Measurements from ENCODE around the gene WNT5B. TPM values are rescaled to one million over a fixed set of nuclear protein-coding genes. Genes with fewer than 3 reads are reported as not detected.

The WNT5B gene
- total RNA-seq, 1 donor from 2014 or later = 2.1 TPM

DNA sequence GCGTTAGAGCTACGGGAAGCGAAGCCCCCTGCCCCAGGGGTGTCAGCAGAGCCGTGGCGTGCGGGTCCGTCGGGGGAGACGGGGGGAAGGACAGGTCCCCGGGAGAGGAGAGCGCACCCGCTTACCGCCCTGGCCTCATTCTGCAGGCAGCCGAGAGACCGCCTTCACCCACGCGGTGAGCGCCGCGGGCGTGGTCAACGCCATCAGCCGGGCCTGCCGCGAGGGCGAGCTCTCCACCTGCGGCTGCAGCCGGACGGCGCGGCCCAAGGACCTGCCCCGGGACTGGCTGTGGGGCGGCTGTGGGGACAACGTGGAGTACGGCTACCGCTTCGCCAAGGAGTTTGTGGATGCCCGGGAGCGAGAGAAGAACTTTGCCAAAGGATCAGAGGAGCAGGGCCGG, 10.5 kb downstream of the WNT5B start:
- no peak for DNase-seq
- TF ChIP-seq, protein P1, sequence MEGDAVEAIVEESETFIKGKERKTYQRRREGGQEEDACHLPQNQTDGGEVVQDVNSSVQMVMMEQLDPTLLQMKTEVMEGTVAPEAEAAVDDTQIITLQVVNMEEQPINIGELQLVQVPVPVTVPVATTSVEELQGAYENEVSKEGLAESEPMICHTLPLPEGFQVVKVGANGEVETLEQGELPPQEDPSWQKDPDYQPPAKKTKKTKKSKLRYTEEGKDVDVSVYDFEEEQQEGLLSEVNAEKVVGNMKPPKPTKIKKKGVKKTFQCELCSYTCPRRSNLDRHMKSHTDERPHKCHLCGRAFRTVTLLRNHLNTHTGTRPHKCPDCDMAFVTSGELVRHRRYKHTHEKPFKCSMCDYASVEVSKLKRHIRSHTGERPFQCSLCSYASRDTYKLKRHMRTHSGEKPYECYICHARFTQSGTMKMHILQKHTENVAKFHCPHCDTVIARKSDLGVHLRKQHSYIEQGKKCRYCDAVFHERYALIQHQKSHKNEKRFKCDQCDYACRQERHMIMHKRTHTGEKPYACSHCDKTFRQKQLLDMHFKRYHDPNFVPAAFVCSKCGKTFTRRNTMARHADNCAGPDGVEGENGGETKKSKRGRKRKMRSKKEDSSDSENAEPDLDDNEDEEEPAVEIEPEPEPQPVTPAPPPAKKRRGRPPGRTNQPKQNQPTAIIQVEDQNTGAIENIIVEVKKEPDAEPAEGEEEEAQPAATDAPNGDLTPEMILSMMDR (IDR thresholded peaks at IDR 0.05; ENCODE audit: borderline replicate concordance) = no peak
- no peaks in the 10 kb centered on the region for H3K9me3 ChIP-seq (replicated peaks)
- intact Hi-C loops (cut with micrococcal nuclease) = loop anchor here (10.0 kb wide), 1 partner anchor 295 kb away; no protein-coding TSS in a partner anchor
- no peak overlapping the region for H3K27ac ChIP-seq (replicated peaks)
- peaks cover 29% of the 10 kb centered on the region for H3K4me1 ChIP-seq
- H3K4me3 ChIP-seq = no peak overlapping the region
- no peaks in the 10 kb centered on the region for H3K27me3 ChIP-seq (ENCODE audit: low read depth)
- H3K36me3 ChIP-seq = no peaks in the 10 kb centered on the region

DNA sequence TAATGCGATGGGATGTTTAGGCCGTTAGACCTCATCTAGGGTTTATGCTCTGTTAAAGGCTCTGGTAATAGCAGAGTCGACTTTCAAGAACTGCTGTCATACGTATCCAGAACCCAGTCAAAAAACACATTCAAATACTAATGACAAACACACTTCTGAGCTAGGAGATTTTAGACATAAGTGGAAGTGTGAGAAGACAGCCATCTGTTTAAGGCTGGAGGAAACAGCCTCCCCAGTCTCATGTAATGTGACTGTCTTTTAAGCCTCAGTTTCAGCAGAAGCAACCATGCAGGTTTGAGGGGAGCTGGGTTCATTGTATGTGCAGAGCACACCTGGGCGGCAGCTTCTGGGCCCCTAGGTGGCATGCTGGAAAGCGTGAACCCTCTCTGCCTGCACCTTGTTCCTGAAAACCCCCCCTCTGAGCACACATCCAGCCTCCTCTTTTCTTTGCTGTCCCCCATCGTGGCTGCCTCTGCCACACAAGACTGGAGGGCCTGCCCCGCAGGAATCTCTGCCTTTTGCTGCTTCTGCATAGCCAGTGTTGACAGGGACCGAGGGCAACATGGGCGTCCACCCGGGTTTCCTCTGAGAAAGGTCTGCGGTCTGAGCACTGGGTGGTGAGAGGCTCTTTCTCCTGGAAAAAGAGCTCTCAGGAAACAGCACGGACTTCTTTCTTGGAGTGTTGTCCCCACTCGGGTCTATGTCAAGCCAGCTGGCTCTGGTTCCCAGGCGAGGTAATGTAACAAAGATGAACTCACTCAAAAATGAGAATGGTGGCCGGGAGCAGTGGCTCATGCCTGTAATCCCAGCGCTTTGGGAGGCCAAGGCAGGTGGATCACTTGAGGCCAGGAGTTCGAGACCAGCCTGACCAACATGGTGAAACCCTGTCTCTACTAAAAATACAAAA, 11.6 kb downstream of the WNT5B start:
- no peak overlapping the region for H3K27ac ChIP-seq (replicated peaks)
- DNase-seq = no peak
- peaks cover 29% of the 10 kb centered on the region for H3K4me1 ChIP-seq
- intact Hi-C loops (cut with micrococcal nuclease) = no loop called here
- no peaks in the 10 kb centered on the region for H3K9me3 ChIP-seq (replicated peaks)
- TF ChIP-seq, protein P1 (IDR thresholded peaks at IDR 0.05; ENCODE audit: borderline replicate concordance) = no peak
- H3K4me3 ChIP-seq = no peak overlapping the region
- no peaks in the 10 kb centered on the region for H3K36me3 ChIP-seq
- H3K27me3 ChIP-seq (ENCODE audit: low read depth) = no peaks in the 10 kb centered on the region

DNA sequence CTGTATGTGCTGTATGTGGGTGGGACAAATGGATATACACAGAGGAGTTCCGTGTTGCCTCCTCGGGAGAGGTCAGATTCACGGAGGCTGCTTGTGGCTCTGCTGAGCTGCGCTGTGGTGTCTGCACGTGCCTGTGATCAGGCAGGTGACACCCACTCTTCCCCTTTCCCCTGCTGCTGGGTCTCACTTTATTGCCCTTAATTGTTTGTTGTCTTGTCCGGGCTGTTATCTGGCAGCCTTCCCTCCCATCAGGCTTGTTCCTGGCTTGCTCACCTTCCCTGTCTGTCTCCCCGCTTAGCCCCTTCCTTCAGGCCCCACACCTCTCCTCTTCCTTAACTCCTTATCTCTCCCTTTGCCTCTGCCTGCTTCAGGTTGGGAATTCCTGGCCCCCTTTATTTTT, 13.5 kb downstream of the WNT5B start:
- no peaks in the 10 kb centered on the region for H3K36me3 ChIP-seq
- H3K27me3 ChIP-seq (ENCODE audit: low read depth) = no peaks in the 10 kb centered on the region
- no peak for DNase-seq
- peaks cover 29% of the 10 kb centered on the region for H3K4me1 ChIP-seq
- TF ChIP-seq, protein P1 (IDR thresholded peaks at IDR 0.05; ENCODE audit: borderline replicate concordance) = no peak
- H3K9me3 ChIP-seq (replicated peaks) = no peaks in the 10 kb centered on the region
- no peak overlapping the region for H3K4me3 ChIP-seq
- intact Hi-C loops (cut with micrococcal nuclease) = no loop called here
- no peak overlapping the region for H3K27ac ChIP-seq (replicated peaks)

DNA sequence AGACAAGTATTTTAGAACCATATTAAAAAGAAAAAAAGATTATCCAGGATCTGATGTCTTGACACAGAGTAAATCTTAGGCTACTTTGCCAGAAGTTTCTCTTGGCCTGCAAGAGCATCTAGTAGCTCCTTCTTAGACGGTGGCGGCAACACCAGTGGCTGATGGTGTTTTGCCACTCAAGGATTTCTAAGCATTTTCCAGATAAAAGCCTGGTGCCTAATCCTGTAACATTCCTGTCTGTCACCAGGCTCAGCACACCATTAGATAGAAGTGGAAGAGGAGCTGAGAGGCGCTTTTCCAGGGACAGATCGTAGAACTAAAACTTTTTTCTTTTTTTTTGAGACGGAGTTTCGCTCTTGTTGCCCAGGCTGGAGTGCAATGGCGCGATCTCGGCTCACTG, 14.0 kb downstream of the WNT5B start:
- Histone ChIP-seq H3K27ac (replicated peaks) (no peak overlapping the region), H3K36me3 (no peaks in the 10 kb centered on the region), H3K4me1 (peaks cover 29% of the 10 kb centered on the region), H3K9me3 (replicated peaks) (no peaks in the 10 kb centered on the region), H3K4me3 (no peak overlapping the region), H3K27me3 (ENCODE audit: low read depth) (no peaks in the 10 kb centered on the region)
- TF ChIP-seq, protein P1 (IDR thresholded peaks at IDR 0.05; ENCODE audit: borderline replicate concordance) = no peak
- intact Hi-C loops (cut with micrococcal nuclease) = no loop called here
- DNase-seq = no peak

DNA sequence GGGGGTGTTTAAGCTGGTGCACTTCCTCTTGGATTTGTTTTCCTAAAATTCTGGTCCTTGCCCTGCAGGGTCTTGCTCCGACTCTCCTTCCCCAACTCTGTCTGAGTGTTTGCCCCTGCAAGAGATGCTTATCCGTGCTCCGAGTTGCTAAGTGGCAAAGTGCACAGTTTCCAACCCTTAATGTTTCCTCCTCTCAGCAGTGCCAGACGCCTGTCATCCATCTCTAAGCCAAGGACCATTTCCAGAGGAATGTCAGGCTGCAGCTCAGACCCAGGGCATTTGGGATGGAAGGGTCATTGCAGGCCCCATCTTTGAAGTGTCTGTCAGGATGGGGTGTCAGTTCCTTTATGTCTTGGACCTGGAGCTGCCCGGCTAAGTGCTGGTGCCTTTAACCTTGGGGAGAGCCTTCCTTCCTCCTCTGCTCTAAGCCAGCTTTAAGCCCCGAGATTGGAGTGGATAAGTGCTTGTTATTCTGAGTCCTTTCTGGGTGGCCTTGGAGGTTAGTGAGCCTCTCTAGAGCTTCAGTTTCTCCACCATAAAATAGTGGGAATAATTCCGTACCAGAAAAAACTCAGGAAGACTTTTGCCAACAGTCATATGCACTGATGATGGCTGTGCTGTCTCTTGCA, 15.0 kb downstream of the WNT5B start:
- H3K9me3 ChIP-seq (replicated peaks) = no peaks in the 10 kb centered on the region
- H3K4me3 ChIP-seq = no peak overlapping the region
- intact Hi-C loops (cut with micrococcal nuclease) = no loop called here
- no peak overlapping the region for H3K27ac ChIP-seq (replicated peaks)
- H3K4me1 ChIP-seq = peaks cover 33% of the 10 kb centered on the region
- H3K36me3 ChIP-seq = no peaks in the 10 kb centered on the region
- no peak for DNase-seq
- TF ChIP-seq, protein P1 (IDR thresholded peaks at IDR 0.05; ENCODE audit: borderline replicate concordance) = no peak
- H3K27me3 ChIP-seq (ENCODE audit: low read depth) = no peaks in the 10 kb centered on the region
